K562 (cell line): ENCODE results near the gene NT5DC4. TPM values are rescaled to one million over a fixed set of nuclear protein-coding genes. Genes with fewer than 3 reads are reported as not detected.
A peak's percentile ranks its signal among the peaks of the same experiment; 100 is the strongest.

Experiments used
- ATF3 ChIP-seq, 2 experiments: fragments of 450-650 bp in 1 of 2; sonication (generic) in 1 of 2; formaldehyde crosslinking in 1 of 2; IDR thresholded peaks in 1 of 2; conservative IDR thresholded peaks in 1 of 2; 2 replicates each; pipeline versions ENCODE4 v1.6.1 to v1.8.1; 2016 to 2023; ENCODE audit warnings: mild to moderate bottlenecking in 2 of 2, moderate library complexity in 2 of 2, inconsistent platforms in 1 of 2, missing genetic modification reagents in 1 of 2
- BHLHE40 ChIP-seq: IDR thresholded peaks from 2 replicates; pipeline ENCODE4 v1.6.1; 2011; ENCODE audit warnings: low read length, improper control_type of control experiment
- BRF1 ChIP-seq: IDR thresholded peaks from 3 replicates; pipeline ENCODE4 v1.6.1; 2011; ENCODE audit warnings: borderline replicate concordance, mild to moderate bottlenecking; ENCODE audit not compliant: insufficient read length; ENCODE audit errors: extremely low read depth
- DEAF1 ChIP-seq: fragments of 450-650 bp; formaldehyde crosslinking; IDR thresholded peaks from 2 replicates; pipeline ENCODE4 v1.4.0; 2020; ENCODE audit warnings: mild to moderate bottlenecking, moderate library complexity
- EP300 ChIP-seq: IDR thresholded peaks from 2 replicates; pipeline ENCODE4 v1.6.1; 2012; ENCODE audit warnings: low read length, improper control_type of control experiment
- ETV5 ChIP-seq: sonication (generic); formaldehyde crosslinking; IDR thresholded peaks from 2 replicates; pipeline ENCODE4 v1.4.0; 2020; ENCODE audit warnings: low read depth, mild to moderate bottlenecking, missing genetic modification reagents
- HEY1 ChIP-seq: fragments of 250-450 bp; sonication (Bioruptor Pico); IDR thresholded peaks from 2 replicates; pipeline ENCODE4 v1.5.0; 2020; ENCODE audit warnings: mild to moderate bottlenecking, moderate library complexity, borderline replicate concordance
- KHSRP ChIP-seq: fragments of 450-650 bp; IDR thresholded peaks from 2 replicates; pipeline ENCODE4 v1.6.1; 2017
- KLF16 ChIP-seq: IDR thresholded peaks from 2 replicates; pipeline ENCODE4 v1.6.1; 2016; ENCODE audit warnings: antibody characterized with exemption
- MAZ ChIP-seq, 2 experiments: fragments of 450-650 bp in 1 of 2; sonication (generic) in 1 of 2; formaldehyde crosslinking; IDR thresholded peaks in 1 of 2; conservative IDR thresholded peaks in 1 of 2; 2 replicates each; pipeline versions ENCODE4 v1.4.0 to v1.5.0; 2020; ENCODE audit warnings: mild to moderate bottlenecking in 1 of 2, missing genetic modification reagents in 1 of 2
- MEF2A ChIP-seq: IDR thresholded peaks from 2 replicates; pipeline ENCODE4 v1.6.1; 2011; ENCODE audit warnings: low read depth, mild to moderate bottlenecking, low read length, moderate library complexity; ENCODE audit not compliant: control insufficient read depth
- NFE2 ChIP-seq: IDR thresholded peaks from 2 replicates; pipeline ENCODE4 v1.6.1; 2014; ENCODE audit warnings: antibody characterized with exemption, low read depth
- PATZ1 ChIP-seq: fragments of 250-450 bp; sonication (Bioruptor Pico); IDR thresholded peaks from 2 replicates; pipeline ENCODE4 v1.5.0; 2020; ENCODE audit warnings: mild to moderate bottlenecking, borderline replicate concordance
- PTRF ChIP-seq: fragments of 450-650 bp; IDR thresholded peaks from 2 replicates; pipeline ENCODE4 v1.6.1; 2016; ENCODE audit warnings: mild to moderate bottlenecking, missing genetic modification characterization, missing compliant biosample characterization
- RFX1 ChIP-seq: fragments of 450-650 bp; IDR thresholded peaks from 2 replicates; pipeline ENCODE4 v1.6.1; 2016; ENCODE audit warnings: mild to moderate bottlenecking, moderate library complexity
- TAF1 ChIP-seq: IDR thresholded peaks from 2 replicates; pipeline ENCODE4 v1.6.1; 2011; ENCODE audit warnings: mild to moderate bottlenecking, low read length, moderate library complexity; ENCODE audit not compliant: insufficient read depth, control insufficient read depth, severe bottlenecking; ENCODE audit errors: extremely low read depth
- TEAD1 ChIP-seq, 2 experiments: fragments of 450-650 bp in 1 of 2; sonication (generic) in 1 of 2; formaldehyde crosslinking; IDR thresholded peaks; 2 replicates each; pipeline versions ENCODE4 v1.4.0 to v1.8.0; 2020 to 2022; ENCODE audit warnings: mild to moderate bottlenecking in 2 of 2, missing genetic modification reagents in 1 of 2
- YY1 ChIP-seq, 3 experiments: IDR thresholded peaks; 2 replicates each; pipeline ENCODE4 v1.6.1; 2011; ENCODE audit warnings: low read length in 2 of 3, mild to moderate bottlenecking in 2 of 3, moderate library complexity in 2 of 3, borderline replicate concordance in 1 of 3, control low read depth in 1 of 3, low read depth in 1 of 3; ENCODE audit not compliant: insufficient read depth in 3 of 3, insufficient replicate concordance in 2 of 3, control insufficient read depth in 1 of 3, insufficient read length in 1 of 3; ENCODE audit errors: extremely low read depth in 1 of 3
- ZBTB7A ChIP-seq: IDR thresholded peaks from 2 replicates; pipeline ENCODE4 v1.6.1; 2011; ENCODE audit warnings: low read depth, mild to moderate bottlenecking, low read length, moderate library complexity, borderline replicate concordance; ENCODE audit not compliant: control insufficient read depth
- ZEB2 ChIP-seq: fragments of 450-650 bp; IDR thresholded peaks from 2 replicates; pipeline ENCODE4 v1.6.1; 2016
- ZNF133 ChIP-seq: fragments of 250-450 bp; sonication (Bioruptor Pico); IDR thresholded peaks from 2 replicates; pipeline ENCODE4 v1.4.0; 2020; ENCODE audit warnings: mild to moderate bottlenecking
- ZNF41 ChIP-seq: fragments of 250-450 bp; sonication (Bioruptor Pico); conservative IDR thresholded peaks from 2 replicates; pipeline ENCODE4 v1.4.0; 2020; ENCODE audit warnings: mild to moderate bottlenecking
- ZNF766 ChIP-seq: fragments of 200-800 bp; sonication (Bioruptor generic); conservative IDR thresholded peaks from 2 replicates; pipeline ENCODE4 v1.6.1; 2016; ENCODE audit warnings: missing genetic modification characterization, missing compliant biosample characterization
- polyA plus RNA-seq, 8 experiments: library from polyadenylated mRNA; depleted of rRNA in 4 of 8; stranded (reverse) in 5 of 8; unstranded in 3 of 8; fragments of >200 nt; fragmentation: Nextera tagmentation in 2 of 8; fragmentation: Illumina TruSeq in 1 of 8; extraction: Ambion mirVana in 2 of 8; extraction: Trizol in 1 of 8; gene quantifications; 2 replicates each; pipeline versions ENCODE4 v1.2.1 to v1.2.3, GENCODE V29; 2011 to 2014; ENCODE audit warnings: inconsistent platforms in 1 of 8, missing spikeins in 1 of 8
- total RNA-seq, 7 experiments: library from RNA; depleted of rRNA in 6 of 7; stranded (reverse); fragments of >200 nt in 6 of 7; fragmentation: Illumina TruSeq in 2 of 7; extraction: Trizol in 2 of 7; gene quantifications; 2 replicates each; pipeline versions ENCODE4 v1.2.1 to v1.2.3, GENCODE V29; 2011 to 2021; ENCODE audit warnings: low replicate concordance in 1 of 7

The NT5DC4 gene
- total and polyA plus RNA-seq, 9 of the 15 experiments (the other 6 are each of a cell fraction or from before 2014, with no cell fraction given) = 0.44 to 6.9 (median 2.5) TPM

GRCh38 chr2:112692495-112692911 is 28.3 kb upstream of the NT5DC4 start (continued):
- TF ChIP-seq ZEB2 (peak; percentile 94), TAF1 (peak; percentile 21), PATZ1 (no peak), MAZ (CRISPR knock-in tag; conservative IDR thresholded peaks at IDR 0.05 in 1 of 2, IDR thresholded peaks at IDR 0.05 in 1 of 2) (0 out of 4 replicates have a peak, but pooled peaks of 1 of the 2 experiments have one; percentile 38), ZBTB7A (peak; percentile 34; the same call in 1 of the 2 replicates), RFX1 (peak; percentile 84), ZNF41 (no peak), BHLHE40 (peak; percentile 80), BRF1 (no peak), PTRF (no peak), ZNF133 (CRISPR knock-in tag) (no peak), ATF3 (IDR thresholded peaks at IDR 0.05) (peak; percentile 91), ATF3 (CRISPR knock-in tag; conservative IDR thresholded peaks at IDR 0.05) (no peak), KHSRP (no peak), MEF2A (peak; percentile 13; the same call in 1 of the 2 replicates), ZNF766 (peak; percentile 82), EP300 (peak; percentile 68), YY1 (IDR thresholded peaks at IDR 0.05; ENCODE audit: borderline replicate concordance in 1 of 3, control insufficient read depth in 1 of 3, extremely low read depth in 1 of 3, insufficient read depth in 3 of 3, insufficient read length in 1 of 3, insufficient replicate concordance in 2 of 3, low read depth in 1 of 3, low read length in 2 of 3) (peak in 2 of 3 experiments; percentile 9 to 55), HEY1 (CRISPR knock-in tag) (no peak), KLF16 (no peak), ETV5 (CRISPR knock-in tag) (no peak; the same call in 1 of the 2 replicates), DEAF1 (CRISPR knock-in tag) (no peak), NFE2 (peak; percentile 99), TEAD1 (CRISPR knock-in tag; IDR thresholded peaks at IDR 0.05) (peak; percentile 60 to 72; a peak in 2 of 4 replicates)
